Measurements from ENCODE around the gene FLRT3. TPM values are rescaled to one million over a fixed set of nuclear protein-coding genes. Genes with fewer than 3 reads are reported as not detected.

The FLRT3 gene
- total and polyA plus RNA-seq, 2 experiments from 2014 or later: 0.17 to 0.45 TPM

DNA sequence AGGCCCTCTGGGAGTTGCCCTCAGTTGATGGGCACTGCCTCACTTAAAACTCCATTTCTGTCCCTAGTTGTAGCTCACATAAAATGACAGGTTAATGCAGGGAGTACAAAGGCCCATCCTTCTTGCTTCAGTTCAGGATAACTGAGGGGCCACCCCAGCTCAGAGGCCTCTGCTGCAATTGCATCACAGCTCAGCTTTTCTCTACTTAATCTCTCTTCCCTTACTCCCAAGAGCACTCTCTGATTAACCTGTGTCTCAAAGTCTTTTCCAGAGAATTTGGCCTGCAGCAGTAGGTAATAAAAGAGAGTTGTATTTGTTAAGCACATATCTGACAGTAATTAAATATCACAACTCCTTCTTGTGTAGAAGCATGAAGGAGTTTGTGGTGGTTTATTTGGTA lies 40.9 kb upstream of the FLRT3 start (continued):
- TF ChIP-seq, protein P1, sequence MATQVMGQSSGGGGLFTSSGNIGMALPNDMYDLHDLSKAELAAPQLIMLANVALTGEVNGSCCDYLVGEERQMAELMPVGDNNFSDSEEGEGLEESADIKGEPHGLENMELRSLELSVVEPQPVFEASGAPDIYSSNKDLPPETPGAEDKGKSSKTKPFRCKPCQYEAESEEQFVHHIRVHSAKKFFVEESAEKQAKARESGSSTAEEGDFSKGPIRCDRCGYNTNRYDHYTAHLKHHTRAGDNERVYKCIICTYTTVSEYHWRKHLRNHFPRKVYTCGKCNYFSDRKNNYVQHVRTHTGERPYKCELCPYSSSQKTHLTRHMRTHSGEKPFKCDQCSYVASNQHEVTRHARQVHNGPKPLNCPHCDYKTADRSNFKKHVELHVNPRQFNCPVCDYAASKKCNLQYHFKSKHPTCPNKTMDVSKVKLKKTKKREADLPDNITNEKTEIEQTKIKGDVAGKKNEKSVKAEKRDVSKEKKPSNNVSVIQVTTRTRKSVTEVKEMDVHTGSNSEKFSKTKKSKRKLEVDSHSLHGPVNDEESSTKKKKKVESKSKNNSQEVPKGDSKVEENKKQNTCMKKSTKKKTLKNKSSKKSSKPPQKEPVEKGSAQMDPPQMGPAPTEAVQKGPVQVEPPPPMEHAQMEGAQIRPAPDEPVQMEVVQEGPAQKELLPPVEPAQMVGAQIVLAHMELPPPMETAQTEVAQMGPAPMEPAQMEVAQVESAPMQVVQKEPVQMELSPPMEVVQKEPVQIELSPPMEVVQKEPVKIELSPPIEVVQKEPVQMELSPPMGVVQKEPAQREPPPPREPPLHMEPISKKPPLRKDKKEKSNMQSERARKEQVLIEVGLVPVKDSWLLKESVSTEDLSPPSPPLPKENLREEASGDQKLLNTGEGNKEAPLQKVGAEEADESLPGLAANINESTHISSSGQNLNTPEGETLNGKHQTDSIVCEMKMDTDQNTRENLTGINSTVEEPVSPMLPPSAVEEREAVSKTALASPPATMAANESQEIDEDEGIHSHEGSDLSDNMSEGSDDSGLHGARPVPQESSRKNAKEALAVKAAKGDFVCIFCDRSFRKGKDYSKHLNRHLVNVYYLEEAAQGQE (IDR thresholded peaks at IDR 0.05; ENCODE audit: unreplicated experiment): no peak
- no peak for TF ChIP-seq CREB1 (CRISPR knock-in tag; IDR thresholded peaks at IDR 0.05; ENCODE audit: low read depth)

DNA sequence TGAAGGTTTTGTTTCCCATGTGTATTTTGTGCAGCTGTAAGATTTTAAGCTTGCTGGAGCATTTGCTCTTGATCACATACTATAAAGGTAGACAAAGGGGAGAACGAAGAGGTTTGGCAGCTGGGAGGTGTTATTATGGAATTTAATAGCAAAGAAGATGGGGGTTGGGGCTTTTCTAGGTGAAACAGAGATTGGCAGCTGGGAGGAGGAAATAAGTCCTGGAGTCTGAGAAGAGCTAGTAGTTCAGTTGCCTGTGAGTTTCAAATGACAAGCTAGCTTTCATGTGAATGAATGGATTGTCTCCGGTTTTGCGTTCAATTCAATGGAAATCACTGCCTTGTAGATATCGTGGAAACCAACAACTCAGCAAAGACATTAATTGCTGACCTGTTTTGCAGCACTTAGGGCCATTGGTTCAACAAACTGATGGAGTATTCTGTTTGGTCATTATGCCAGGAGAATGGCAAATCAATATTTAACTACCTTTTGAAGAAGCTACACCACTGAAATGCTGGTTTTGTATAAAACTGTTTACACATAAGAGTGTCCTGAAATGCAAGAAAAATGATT lies 38.1 kb upstream of the FLRT3 start:
- H4K20me1 ChIP-seq (replicated peaks; ENCODE audit: insufficient read depth): no peaks in the 10 kb centered on the region
- H3F3A ChIP-seq (replicated peaks; ENCODE audit: low read depth): no peaks in the 10 kb centered on the region
- Mint-ChIP-seq H3K4me3 (no peak overlapping the region), H3K4me1 (peaks cover 24% of the 10 kb centered on the region), H3K27ac (no peak overlapping the region), H3K27me3 (ENCODE audit: insufficient read depth, low read depth, poor library complexity) (no peaks in the 10 kb centered on the region), H3K9me3 (no peaks in the 10 kb centered on the region), H3K36me3 (ENCODE audit: low read depth) (no peaks in the 10 kb centered on the region)
- H3K4me3 ChIP-seq: no peak overlapping the region
- H3K27ac ChIP-seq (ENCODE audit: low read depth): no peak overlapping the region
- no peaks in the 10 kb centered on the region for H3K9me2 ChIP-seq (ENCODE audit: insufficient read depth)
- no peaks in the 10 kb centered on the region for H3K36me3 ChIP-seq (ENCODE audit: insufficient read depth)
- no peak for ATAC-seq
- H3K4me1 ChIP-seq (ENCODE audit: insufficient read depth): peaks cover 7% of the 10 kb centered on the region; the same call in 1 of the 2 replicates
- no peak for DNase-seq (ENCODE audit: low spot score)
- no peaks in the 10 kb centered on the region for H3K27me3 ChIP-seq (ENCODE audit: insufficient read depth)
- H3K79me2 ChIP-seq (replicated peaks; ENCODE audit: insufficient read depth): no peaks in the 10 kb centered on the region
- H2AFZ ChIP-seq: no peak overlapping the region
- H3K4me2 ChIP-seq: no peak overlapping the region
- TF ChIP-seq, protein P2, sequence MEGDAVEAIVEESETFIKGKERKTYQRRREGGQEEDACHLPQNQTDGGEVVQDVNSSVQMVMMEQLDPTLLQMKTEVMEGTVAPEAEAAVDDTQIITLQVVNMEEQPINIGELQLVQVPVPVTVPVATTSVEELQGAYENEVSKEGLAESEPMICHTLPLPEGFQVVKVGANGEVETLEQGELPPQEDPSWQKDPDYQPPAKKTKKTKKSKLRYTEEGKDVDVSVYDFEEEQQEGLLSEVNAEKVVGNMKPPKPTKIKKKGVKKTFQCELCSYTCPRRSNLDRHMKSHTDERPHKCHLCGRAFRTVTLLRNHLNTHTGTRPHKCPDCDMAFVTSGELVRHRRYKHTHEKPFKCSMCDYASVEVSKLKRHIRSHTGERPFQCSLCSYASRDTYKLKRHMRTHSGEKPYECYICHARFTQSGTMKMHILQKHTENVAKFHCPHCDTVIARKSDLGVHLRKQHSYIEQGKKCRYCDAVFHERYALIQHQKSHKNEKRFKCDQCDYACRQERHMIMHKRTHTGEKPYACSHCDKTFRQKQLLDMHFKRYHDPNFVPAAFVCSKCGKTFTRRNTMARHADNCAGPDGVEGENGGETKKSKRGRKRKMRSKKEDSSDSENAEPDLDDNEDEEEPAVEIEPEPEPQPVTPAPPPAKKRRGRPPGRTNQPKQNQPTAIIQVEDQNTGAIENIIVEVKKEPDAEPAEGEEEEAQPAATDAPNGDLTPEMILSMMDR (conservative IDR thresholded peaks at IDR 0.05; ENCODE audit: low read depth in 2 of 2): no peak
- TF ChIP-seq, protein P1 (IDR thresholded peaks at IDR 0.05; ENCODE audit: unreplicated experiment): no peak
- TF ChIP-seq, protein P3, sequence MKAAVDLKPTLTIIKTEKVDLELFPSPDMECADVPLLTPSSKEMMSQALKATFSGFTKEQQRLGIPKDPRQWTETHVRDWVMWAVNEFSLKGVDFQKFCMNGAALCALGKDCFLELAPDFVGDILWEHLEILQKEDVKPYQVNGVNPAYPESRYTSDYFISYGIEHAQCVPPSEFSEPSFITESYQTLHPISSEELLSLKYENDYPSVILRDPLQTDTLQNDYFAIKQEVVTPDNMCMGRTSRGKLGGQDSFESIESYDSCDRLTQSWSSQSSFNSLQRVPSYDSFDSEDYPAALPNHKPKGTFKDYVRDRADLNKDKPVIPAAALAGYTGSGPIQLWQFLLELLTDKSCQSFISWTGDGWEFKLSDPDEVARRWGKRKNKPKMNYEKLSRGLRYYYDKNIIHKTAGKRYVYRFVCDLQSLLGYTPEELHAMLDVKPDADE (IDR thresholded peaks at IDR 0.05): no peak
- TF ChIP-seq, protein P4, sequence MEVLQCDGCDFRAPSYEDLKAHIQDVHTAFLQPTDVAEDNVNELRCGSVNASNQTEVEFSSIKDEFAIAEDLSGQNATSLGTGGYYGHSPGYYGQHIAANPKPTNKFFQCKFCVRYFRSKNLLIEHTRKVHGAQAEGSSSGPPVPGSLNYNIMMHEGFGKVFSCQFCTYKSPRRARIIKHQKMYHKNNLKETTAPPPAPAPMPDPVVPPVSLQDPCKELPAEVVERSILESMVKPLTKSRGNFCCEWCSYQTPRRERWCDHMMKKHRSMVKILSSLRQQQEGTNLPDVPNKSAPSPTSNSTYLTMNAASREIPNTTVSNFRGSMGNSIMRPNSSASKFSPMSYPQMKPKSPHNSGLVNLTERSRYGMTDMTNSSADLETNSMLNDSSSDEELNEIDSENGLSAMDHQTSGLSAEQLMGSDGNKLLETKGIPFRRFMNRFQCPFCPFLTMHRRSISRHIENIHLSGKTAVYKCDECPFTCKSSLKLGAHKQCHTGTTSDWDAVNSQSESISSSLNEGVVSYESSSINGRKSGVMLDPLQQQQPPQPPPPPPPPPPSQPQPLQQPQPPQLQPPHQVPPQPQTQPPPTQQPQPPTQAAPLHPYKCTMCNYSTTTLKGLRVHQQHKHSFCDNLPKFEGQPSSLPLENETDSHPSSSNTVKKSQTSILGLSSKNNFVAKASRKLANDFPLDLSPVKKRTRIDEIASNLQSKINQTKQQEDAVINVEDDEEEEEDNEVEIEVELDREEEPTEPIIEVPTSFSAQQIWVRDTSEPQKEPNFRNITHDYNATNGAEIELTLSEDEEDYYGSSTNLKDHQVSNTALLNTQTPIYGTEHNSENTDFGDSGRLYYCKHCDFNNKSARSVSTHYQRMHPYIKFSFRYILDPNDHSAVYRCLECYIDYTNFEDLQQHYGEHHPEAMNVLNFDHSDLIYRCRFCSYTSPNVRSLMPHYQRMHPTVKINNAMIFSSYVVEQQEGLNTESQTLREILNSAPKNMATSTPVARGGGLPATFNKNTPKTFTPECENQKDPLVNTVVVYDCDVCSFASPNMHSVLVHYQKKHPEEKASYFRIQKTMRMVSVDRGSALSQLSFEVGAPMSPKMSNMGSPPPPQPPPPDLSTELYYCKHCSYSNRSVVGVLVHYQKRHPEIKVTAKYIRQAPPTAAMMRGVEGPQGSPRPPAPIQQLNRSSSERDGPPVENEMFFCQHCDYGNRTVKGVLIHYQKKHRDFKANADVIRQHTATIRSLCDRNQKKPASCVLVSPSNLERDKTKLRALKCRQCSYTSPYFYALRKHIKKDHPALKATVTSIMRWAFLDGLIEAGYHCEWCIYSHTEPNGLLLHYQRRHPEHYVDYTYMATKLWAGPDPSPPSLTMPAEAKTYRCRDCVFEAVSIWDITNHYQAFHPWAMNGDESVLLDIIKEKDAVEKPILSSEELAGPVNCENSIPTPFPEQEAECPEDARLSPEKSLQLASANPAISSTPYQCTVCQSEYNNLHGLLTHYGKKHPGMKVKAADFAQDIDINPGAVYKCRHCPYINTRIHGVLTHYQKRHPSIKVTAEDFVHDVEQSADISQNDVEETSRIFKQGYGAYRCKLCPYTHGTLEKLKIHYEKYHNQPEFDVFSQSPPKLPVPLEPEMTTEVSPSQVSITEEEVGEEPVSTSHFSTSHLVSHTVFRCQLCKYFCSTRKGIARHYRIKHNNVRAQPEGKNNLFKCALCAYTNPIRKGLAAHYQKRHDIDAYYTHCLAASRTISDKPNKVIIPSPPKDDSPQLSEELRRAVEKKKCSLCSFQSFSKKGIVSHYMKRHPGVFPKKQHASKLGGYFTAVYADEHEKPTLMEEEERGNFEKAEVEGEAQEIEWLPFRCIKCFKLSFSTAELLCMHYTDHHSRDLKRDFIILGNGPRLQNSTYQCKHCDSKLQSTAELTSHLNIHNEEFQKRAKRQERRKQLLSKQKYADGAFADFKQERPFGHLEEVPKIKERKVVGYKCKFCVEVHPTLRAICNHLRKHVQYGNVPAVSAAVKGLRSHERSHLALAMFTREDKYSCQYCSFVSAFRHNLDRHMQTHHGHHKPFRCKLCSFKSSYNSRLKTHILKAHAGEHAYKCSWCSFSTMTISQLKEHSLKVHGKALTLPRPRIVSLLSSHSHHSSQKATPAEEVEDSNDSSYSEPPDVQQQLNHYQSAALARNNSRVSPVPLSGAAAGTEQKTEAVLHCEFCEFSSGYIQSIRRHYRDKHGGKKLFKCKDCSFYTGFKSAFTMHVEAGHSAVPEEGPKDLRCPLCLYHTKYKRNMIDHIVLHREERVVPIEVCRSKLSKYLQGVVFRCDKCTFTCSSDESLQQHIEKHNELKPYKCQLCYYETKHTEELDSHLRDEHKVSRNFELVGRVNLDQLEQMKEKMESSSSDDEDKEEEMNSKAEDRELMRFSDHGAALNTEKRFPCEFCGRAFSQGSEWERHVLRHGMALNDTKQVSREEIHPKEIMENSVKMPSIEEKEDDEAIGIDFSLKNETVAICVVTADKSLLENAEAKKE (CRISPR knock-in tag; IDR thresholded peaks at IDR 0.05): no peak
- TF ChIP-seq STAT1 (IDR thresholded peaks at IDR 0.05; ENCODE audit: unreplicated experiment) (no peak), EZH2phosphoT487 (IDR thresholded peaks at IDR 0.05; ENCODE audit: unreplicated experiment) (no peak)
